ENCODE measurements around the gene FGFR2.

DNA sequence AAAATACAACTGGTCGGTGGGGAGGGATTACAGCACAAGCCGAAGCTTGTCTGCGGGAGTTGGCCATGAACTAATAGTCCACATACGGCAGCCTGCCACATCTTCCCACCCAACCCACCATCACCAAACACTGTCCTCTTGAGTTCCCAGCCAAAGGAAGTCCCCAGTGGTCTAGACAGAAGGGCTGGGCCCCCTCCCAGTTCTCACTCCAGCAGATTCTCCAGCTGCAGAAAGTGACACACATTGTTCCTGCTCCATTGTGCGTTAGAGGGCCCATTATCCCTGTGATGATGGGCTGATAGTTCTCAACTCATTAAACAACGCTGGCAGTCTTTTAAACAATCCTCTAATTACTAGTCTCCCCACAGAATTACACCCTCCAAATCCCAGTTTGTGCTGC, 148.0 kb downstream of the FGFR2 start:
- TF ChIP-seq POLR2AphosphoS5 (IDR thresholded peaks at IDR 0.05) (no peak), RAD21 (conservative IDR thresholded peaks at IDR 0.05) (no peak), TAF1 (IDR thresholded peaks at IDR 0.05; ENCODE audit: low read depth) (no peak), EZH2 (IDR thresholded peaks at IDR 0.05; ENCODE audit: borderline replicate concordance, insufficient read depth, low read length, poor library complexity, severe bottlenecking) (no peak), EP300 (conservative IDR thresholded peaks at IDR 0.05; ENCODE audit: poor library complexity, severe bottlenecking) (no peak)
- TF ChIP-seq, protein P1, sequence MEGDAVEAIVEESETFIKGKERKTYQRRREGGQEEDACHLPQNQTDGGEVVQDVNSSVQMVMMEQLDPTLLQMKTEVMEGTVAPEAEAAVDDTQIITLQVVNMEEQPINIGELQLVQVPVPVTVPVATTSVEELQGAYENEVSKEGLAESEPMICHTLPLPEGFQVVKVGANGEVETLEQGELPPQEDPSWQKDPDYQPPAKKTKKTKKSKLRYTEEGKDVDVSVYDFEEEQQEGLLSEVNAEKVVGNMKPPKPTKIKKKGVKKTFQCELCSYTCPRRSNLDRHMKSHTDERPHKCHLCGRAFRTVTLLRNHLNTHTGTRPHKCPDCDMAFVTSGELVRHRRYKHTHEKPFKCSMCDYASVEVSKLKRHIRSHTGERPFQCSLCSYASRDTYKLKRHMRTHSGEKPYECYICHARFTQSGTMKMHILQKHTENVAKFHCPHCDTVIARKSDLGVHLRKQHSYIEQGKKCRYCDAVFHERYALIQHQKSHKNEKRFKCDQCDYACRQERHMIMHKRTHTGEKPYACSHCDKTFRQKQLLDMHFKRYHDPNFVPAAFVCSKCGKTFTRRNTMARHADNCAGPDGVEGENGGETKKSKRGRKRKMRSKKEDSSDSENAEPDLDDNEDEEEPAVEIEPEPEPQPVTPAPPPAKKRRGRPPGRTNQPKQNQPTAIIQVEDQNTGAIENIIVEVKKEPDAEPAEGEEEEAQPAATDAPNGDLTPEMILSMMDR (IDR thresholded peaks at IDR 0.05; ENCODE audit: poor library complexity, severe bottlenecking) = no peak
- TF ChIP-seq, protein P2, sequence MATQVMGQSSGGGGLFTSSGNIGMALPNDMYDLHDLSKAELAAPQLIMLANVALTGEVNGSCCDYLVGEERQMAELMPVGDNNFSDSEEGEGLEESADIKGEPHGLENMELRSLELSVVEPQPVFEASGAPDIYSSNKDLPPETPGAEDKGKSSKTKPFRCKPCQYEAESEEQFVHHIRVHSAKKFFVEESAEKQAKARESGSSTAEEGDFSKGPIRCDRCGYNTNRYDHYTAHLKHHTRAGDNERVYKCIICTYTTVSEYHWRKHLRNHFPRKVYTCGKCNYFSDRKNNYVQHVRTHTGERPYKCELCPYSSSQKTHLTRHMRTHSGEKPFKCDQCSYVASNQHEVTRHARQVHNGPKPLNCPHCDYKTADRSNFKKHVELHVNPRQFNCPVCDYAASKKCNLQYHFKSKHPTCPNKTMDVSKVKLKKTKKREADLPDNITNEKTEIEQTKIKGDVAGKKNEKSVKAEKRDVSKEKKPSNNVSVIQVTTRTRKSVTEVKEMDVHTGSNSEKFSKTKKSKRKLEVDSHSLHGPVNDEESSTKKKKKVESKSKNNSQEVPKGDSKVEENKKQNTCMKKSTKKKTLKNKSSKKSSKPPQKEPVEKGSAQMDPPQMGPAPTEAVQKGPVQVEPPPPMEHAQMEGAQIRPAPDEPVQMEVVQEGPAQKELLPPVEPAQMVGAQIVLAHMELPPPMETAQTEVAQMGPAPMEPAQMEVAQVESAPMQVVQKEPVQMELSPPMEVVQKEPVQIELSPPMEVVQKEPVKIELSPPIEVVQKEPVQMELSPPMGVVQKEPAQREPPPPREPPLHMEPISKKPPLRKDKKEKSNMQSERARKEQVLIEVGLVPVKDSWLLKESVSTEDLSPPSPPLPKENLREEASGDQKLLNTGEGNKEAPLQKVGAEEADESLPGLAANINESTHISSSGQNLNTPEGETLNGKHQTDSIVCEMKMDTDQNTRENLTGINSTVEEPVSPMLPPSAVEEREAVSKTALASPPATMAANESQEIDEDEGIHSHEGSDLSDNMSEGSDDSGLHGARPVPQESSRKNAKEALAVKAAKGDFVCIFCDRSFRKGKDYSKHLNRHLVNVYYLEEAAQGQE (IDR thresholded peaks at IDR 0.05; ENCODE audit: borderline replicate concordance) = no peak
